HFFc6 (cell line): ENCODE data around the gene NCOA1. TPM values are rescaled to one million over a fixed set of nuclear protein-coding genes. Genes with fewer than 3 reads are reported as not detected.
"Not testable (repeated sequence)": the region's sequence is repeated elsewhere in the genome, so short reads cannot be mapped to it uniquely, and the experiment has no call there.

Experiments used
- DNase-seq: peaks from one replicate; pipeline ENCODE4 v3.0.0-alpha.2; 2018
- H3K27ac Mint-ChIP-seq: 2 replicates; pipeline ENCODE4 v1.8.0; 2020; ENCODE audit warnings: mild to moderate bottlenecking, mixed read lengths
- H3K27me3 Mint-ChIP-seq: 2 replicates; pipeline ENCODE4 v1.8.0; 2021; ENCODE audit warnings: mild to moderate bottlenecking, moderate library complexity, mixed read lengths; ENCODE audit not compliant: insufficient read depth
- H3K36me3 Mint-ChIP-seq: 2 replicates; pipeline ENCODE4 v1.8.0; 2021; ENCODE audit warnings: low read depth, mixed read lengths
- H3K4me1 Mint-ChIP-seq: 2 replicates; pipeline ENCODE4 v1.8.0; 2020; ENCODE audit warnings: low read depth, mixed read lengths
- H3K4me3 Mint-ChIP-seq: 2 replicates; pipeline ENCODE4 v1.8.0; 2020; ENCODE audit warnings: mild to moderate bottlenecking, moderate library complexity, mixed read lengths
- H3K9me3 Mint-ChIP-seq: 2 replicates; pipeline ENCODE4 v1.8.0; 2020; ENCODE audit warnings: mild to moderate bottlenecking, mixed read lengths
- CTCF ChIP-seq: fragments of 200-600 bp; sonication (generic); IDR thresholded peaks from 2 replicates; pipeline ENCODE4 v1.5.0; 2021; ENCODE audit warnings: antibody characterized with exemption, mild to moderate bottlenecking
- total RNA-seq, 6 experiments: library from RNA; stranded (reverse); fragmentation: NEBNext Ultra II Directional; extraction: Animal tissue kit (Norgen Biotek cat#: 25700); gene quantifications; 2 replicates in 1 of 6; 3 replicates in 5 of 6; pipeline ENCODE4 v1.2.3, GENCODE V29; 2021

The NCOA1 gene
- total RNA-seq, 6 experiments from 2014 or later = 8.6 to 11.2 (median 10.7) TPM

GRCh38 chr2:24543252-24543651, 52.2 kb downstream of the NCOA1 start:
- DNase-seq = no peak
- H3K4me1 Mint-ChIP-seq = peaks cover 5% of the 10 kb centered on the region; the same call in 1 of the 2 replicates
- peaks cover 26% of the 10 kb centered on the region for H3K9me3 Mint-ChIP-seq
- peak; percentile 55 for TF ChIP-seq CTCF
- peaks cover 11% of the 10 kb centered on the region; the same call in 1 of the 2 replicates for H3K36me3 Mint-ChIP-seq
- H3K27ac Mint-ChIP-seq = no peak overlapping the region
- H3K27me3 Mint-ChIP-seq = no peaks in the 10 kb centered on the region; the same call in 1 of the 2 replicates
- no peak overlapping the region for H3K4me3 Mint-ChIP-seq

GRCh38 chr2:24544456-24545115, 53.5 kb downstream of the NCOA1 start:
- no peak for DNase-seq
- H3K36me3 Mint-ChIP-seq = peaks cover 11% of the 10 kb centered on the region; the same call in 1 of the 2 replicates
- peaks cover 29% of the 10 kb centered on the region for H3K9me3 Mint-ChIP-seq
- no peak overlapping the region for H3K27ac Mint-ChIP-seq
- no peak overlapping the region for H3K4me3 Mint-ChIP-seq
- peaks cover 5% of the 10 kb centered on the region; the same call in 1 of the 2 replicates for H3K4me1 Mint-ChIP-seq
- no peak for TF ChIP-seq CTCF
- no peaks in the 10 kb centered on the region; the same call in 1 of the 2 replicates for H3K27me3 Mint-ChIP-seq

GRCh38 chr2:24546669-24547068, 55.6 kb downstream of the NCOA1 start:
- peaks cover 30% of the 10 kb centered on the region for H3K9me3 Mint-ChIP-seq
- H3K36me3 Mint-ChIP-seq = peaks cover 17% of the 10 kb centered on the region; the same call in 1 of the 2 replicates
- no peaks in the 10 kb centered on the region; the same call in 1 of the 2 replicates for H3K27me3 Mint-ChIP-seq
- no peak overlapping the region for H3K4me3 Mint-ChIP-seq
- H3K4me1 Mint-ChIP-seq = no peaks in the 10 kb centered on the region
- no peak overlapping the region for H3K27ac Mint-ChIP-seq
- DNase-seq = no peak
- no peak for TF ChIP-seq CTCF

GRCh38 chr2:24548058-24548457, 57.0 kb downstream of the NCOA1 start:
- Mint-ChIP-seq H3K4me3 (no peak overlapping the region), H3K27ac (no peak overlapping the region), H3K9me3 (peaks cover 28% of the 10 kb centered on the region), H3K4me1 (no peaks in the 10 kb centered on the region), H3K27me3 (no peaks in the 10 kb centered on the region; the same call in 1 of the 2 replicates), H3K36me3 (peaks cover 17% of the 10 kb centered on the region; the same call in 1 of the 2 replicates)
- TF ChIP-seq CTCF = no peak
- no peak for DNase-seq

GRCh38 chr2:24550301-24550700, 59.2 kb downstream of the NCOA1 start:
- peaks cover 11% of the 10 kb centered on the region; the same call in 1 of the 2 replicates for H3K36me3 Mint-ChIP-seq
- H3K27ac Mint-ChIP-seq, DNase-seq, H3K4me1 Mint-ChIP-seq, H3K4me3 Mint-ChIP-seq, H3K27me3 Mint-ChIP-seq: not testable (repeated sequence)
- peaks cover 12% of the 10 kb centered on the region for H3K9me3 Mint-ChIP-seq

GRCh38 chr2:24551016-24551415, 60.0 kb downstream of the NCOA1 start:
- Mint-ChIP-seq H3K27me3 (no peaks in the 10 kb centered on the region), H3K27ac (no peak overlapping the region), H3K36me3 (peaks cover 13% of the 10 kb centered on the region; the same call in 1 of the 2 replicates), H3K4me3 (no peak overlapping the region), H3K4me1 (no peaks in the 10 kb centered on the region), H3K9me3 (peaks cover 12% of the 10 kb centered on the region)
- no peak for DNase-seq
- TF ChIP-seq CTCF = no peak
